IPS-18a (cell line): Measurements from ENCODE around the gene AKAP13.

Experiments used
- H3K27ac ChIP-seq: one replicate; pipeline ENCODE4 v1.5.1; 2013; ENCODE audit warnings: low read length
- H3K27me3 ChIP-seq: one replicate; pipeline ENCODE4 v1.6.1; 2013; ENCODE audit warnings: mild to moderate bottlenecking, low read length; ENCODE audit not compliant: control insufficient read depth, insufficient read depth
- H3K36me3 ChIP-seq: one replicate; pipeline ENCODE4 v1.6.1; 2013; ENCODE audit warnings: low read depth, low read length; ENCODE audit not compliant: control insufficient read depth
- H3K4me1 ChIP-seq: one replicate; pipeline ENCODE4 v1.6.1; 2013; ENCODE audit warnings: low read depth, low read length; ENCODE audit not compliant: control insufficient read depth
- H3K4me3 ChIP-seq: one replicate; pipeline ENCODE4 v1.5.1; 2013; ENCODE audit warnings: low read length
- H3K9ac ChIP-seq: one replicate; pipeline ENCODE4 v1.6.1; 2013; ENCODE audit warnings: mild to moderate bottlenecking, low read length, moderate library complexity
- H3K9me3 ChIP-seq: one replicate; pipeline ENCODE4 v1.6.1; 2013; ENCODE audit warnings: low read depth, low read length; ENCODE audit not compliant: control insufficient read depth

The AKAP13 gene

GRCh38 chr15:85667491-85668424, 287.4 kb downstream of the AKAP13 start:
- H3K27ac ChIP-seq, result no peak overlapping the region
- H3K36me3 ChIP-seq, result peaks cover 16% of the 10 kb centered on the region
- H3K4me3 ChIP-seq, result no peak overlapping the region

DNA sequence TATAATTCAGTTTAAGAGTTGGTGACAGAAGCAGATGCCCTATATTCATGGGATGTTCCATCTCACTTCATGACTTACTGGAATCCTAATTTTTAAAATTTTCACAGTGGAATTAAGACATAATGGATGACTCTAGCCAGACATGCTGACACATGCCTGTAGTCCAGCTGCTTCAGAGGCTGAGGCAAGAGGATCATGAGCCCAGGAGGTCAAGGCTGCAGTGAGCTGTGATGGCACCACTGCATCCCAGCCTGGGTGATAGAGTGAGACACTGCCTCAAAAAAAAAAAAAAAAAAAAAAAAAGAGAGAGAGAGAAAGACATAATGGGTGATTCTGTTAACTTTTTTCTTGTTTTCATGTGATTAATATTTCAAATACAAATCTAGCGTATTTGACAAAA, 290.8 kb downstream of the AKAP13 start:
- Histone ChIP-seq H3K27me3 (no peaks in the 10 kb centered on the region), H3K9me3 (no peaks in the 10 kb centered on the region), H3K4me3 (no peak overlapping the region), H3K27ac (no peak overlapping the region), H3K36me3 (peaks cover 10% of the 10 kb centered on the region), H3K9ac (no peak overlapping the region), H3K4me1 (no peaks in the 10 kb centered on the region)

More at GRCh38 chr15:85667491-85668424, 287.4 kb downstream of the AKAP13 start:
- H3K9ac ChIP-seq, result no peak overlapping the region
- no peaks in the 10 kb centered on the region for H3K27me3 ChIP-seq
- H3K9me3 ChIP-seq, result no peaks in the 10 kb centered on the region
- H3K4me1 ChIP-seq, result no peaks in the 10 kb centered on the region

GRCh38 chr15:85672332-85673084, 292.1 kb downstream of the AKAP13 start:
- H3K9me3 ChIP-seq, result no peaks in the 10 kb centered on the region
- H3K9ac ChIP-seq, result no peak overlapping the region
- no peaks in the 10 kb centered on the region for H3K4me1 ChIP-seq
- no peak overlapping the region for H3K4me3 ChIP-seq
- no peak overlapping the region for H3K27ac ChIP-seq
- peaks cover 10% of the 10 kb centered on the region for H3K36me3 ChIP-seq
- H3K27me3 ChIP-seq, result no peaks in the 10 kb centered on the region

DNA sequence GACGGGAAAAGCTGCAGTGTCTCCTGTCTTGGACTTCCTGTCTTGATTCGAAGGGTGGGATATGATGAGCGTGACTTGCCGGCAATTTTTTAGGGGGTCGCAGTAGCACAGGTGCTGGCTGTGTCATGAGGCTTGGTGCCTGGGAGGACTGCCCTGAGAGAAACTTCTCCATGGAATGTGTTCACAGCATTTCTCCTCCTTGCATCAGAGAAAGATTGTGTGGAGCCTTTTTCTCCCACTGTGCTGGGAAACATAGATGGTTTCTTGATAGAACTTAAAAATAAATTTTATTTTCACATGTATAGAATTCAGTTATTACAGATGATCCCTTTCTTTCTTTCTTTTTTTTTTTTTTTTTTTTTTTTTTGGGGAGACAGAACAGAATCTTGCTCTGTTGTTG, 292.9 kb downstream of the AKAP13 start:
- no peak overlapping the region for H3K9ac ChIP-seq
- no peak overlapping the region for H3K27ac ChIP-seq
- H3K27me3 ChIP-seq, result no peaks in the 10 kb centered on the region
- H3K4me1 ChIP-seq, result no peaks in the 10 kb centered on the region
- no peaks in the 10 kb centered on the region for H3K9me3 ChIP-seq
- no peak overlapping the region for H3K4me3 ChIP-seq
- peaks cover 10% of the 10 kb centered on the region for H3K36me3 ChIP-seq

- Histone ChIP-seq H3K27ac (no peak overlapping the region), H3K9ac (no peak overlapping the region), H3K36me3 (no peaks in the 10 kb centered on the region), H3K4me1 (no peaks in the 10 kb centered on the region), H3K4me3 (no peak overlapping the region), H3K27me3 (no peaks in the 10 kb centered on the region), H3K9me3 (no peaks in the 10 kb centered on the region)
These were observed 296.1 kb downstream of the AKAP13 start for GRCh38 chr15:85676342-85677098.

GRCh38 chr15:85679231-85679630, 298.8 kb downstream of the AKAP13 start:
- H3K4me3 ChIP-seq, result no peak overlapping the region
- H3K9ac ChIP-seq, result no peak overlapping the region
- no peaks in the 10 kb centered on the region for H3K27me3 ChIP-seq
- no peaks in the 10 kb centered on the region for H3K9me3 ChIP-seq
- H3K36me3 ChIP-seq, result no peaks in the 10 kb centered on the region
- H3K4me1 ChIP-seq, result no peaks in the 10 kb centered on the region
- no peak overlapping the region for H3K27ac ChIP-seq

- Histone ChIP-seq H3K36me3 (no peaks in the 10 kb centered on the region), H3K9ac (no peak overlapping the region), H3K27ac (no peak overlapping the region), H3K9me3 (no peaks in the 10 kb centered on the region), H3K27me3 (no peaks in the 10 kb centered on the region), H3K4me3 (no peak overlapping the region), H3K4me1 (no peaks in the 10 kb centered on the region)
These were observed 301.0 kb downstream of the AKAP13 start for GRCh38 chr15:85681386-85681785.

- no peaks in the 10 kb centered on the region for H3K27me3 ChIP-seq
- no peaks in the 10 kb centered on the region for H3K36me3 ChIP-seq
- H3K9ac ChIP-seq, result no peak overlapping the region
- peaks cover 1% of the 10 kb centered on the region for H3K4me1 ChIP-seq
- H3K27ac ChIP-seq, result no peak overlapping the region
- no peak overlapping the region for H3K4me3 ChIP-seq
- no peaks in the 10 kb centered on the region for H3K9me3 ChIP-seq
These were observed 303.8 kb downstream of the AKAP13 start for GRCh38 chr15:85684174-85684710.

- Histone ChIP-seq H3K9me3 (no peaks in the 10 kb centered on the region), H3K4me1 (peaks cover 10% of the 10 kb centered on the region), H3K36me3 (no peaks in the 10 kb centered on the region), H3K9ac (no peak overlapping the region), H3K4me3 (no peak overlapping the region), H3K27ac (no peak overlapping the region), H3K27me3 (no peaks in the 10 kb centered on the region)
These were observed 305.0 kb downstream of the AKAP13 start for GRCh38 chr15:85685356-85685755.

GRCh38 chr15:85687329-85687728, 306.9 kb downstream of the AKAP13 start:
- Histone ChIP-seq H3K27ac (no peak overlapping the region), H3K9ac (no peak overlapping the region), H3K4me3 (no peak overlapping the region), H3K4me1 (peaks cover 10% of the 10 kb centered on the region), H3K36me3 (no peaks in the 10 kb centered on the region), H3K27me3 (no peaks in the 10 kb centered on the region), H3K9me3 (no peaks in the 10 kb centered on the region)

- H3K4me1 ChIP-seq, result peaks cover 10% of the 10 kb centered on the region
- H3K36me3 ChIP-seq, result peaks cover 8% of the 10 kb centered on the region
- no peak overlapping the region for H3K4me3 ChIP-seq
- no peak overlapping the region for H3K27ac ChIP-seq
- H3K9ac ChIP-seq, result no peak overlapping the region
- H3K9me3 ChIP-seq, result no peaks in the 10 kb centered on the region
- H3K27me3 ChIP-seq, result no peaks in the 10 kb centered on the region
These were observed 308.3 kb downstream of the AKAP13 start for GRCh38 chr15:85688711-85689110.
